Stimulated activated naive CD8-positive, alpha-beta T cell treated with anti-CD3 and anti-CD28 coated beads, Interleukin-15, amount 100 ng/mL, for 72 hours (primary cell): ENCODE measurements around the gene ARHGEF7.
"Not testable (repeated sequence)": the region's sequence is repeated elsewhere in the genome, so short reads cannot be mapped to it uniquely, and the experiment has no call there.

Experiments
- ATAC-seq: fragments of 150-1000 bp; cut with Tn5 transposase; 2 replicates; pipeline ENCODE4 v1.10.0; 2021; ENCODE audit warnings: mild to moderate bottlenecking, moderate library complexity
- DNase-seq, 2 donors: peaks; one replicate each; pipeline ENCODE4 v3.0.0; 2021 to 2022
- H3K27ac Mint-ChIP-seq, 2 donors: one replicate each; pipeline ENCODE4 v1.8.0; 2022; ENCODE audit warnings: mild to moderate bottlenecking in 2 of 2, mixed read lengths in 2 of 2, moderate library complexity in 2 of 2
- H3K27me3 Mint-ChIP-seq: one replicate; pipeline ENCODE4 v1.8.0; 2022; ENCODE audit warnings: mixed read lengths
- H3K4me1 Mint-ChIP-seq: one replicate; pipeline ENCODE4 v1.8.0; 2022; ENCODE audit warnings: mild to moderate bottlenecking, mixed read lengths
- H3K4me3 Mint-ChIP-seq, 2 donors: one replicate each; pipeline ENCODE4 v1.8.0; 2022; ENCODE audit warnings: mild to moderate bottlenecking in 2 of 2, mixed read lengths in 2 of 2, moderate library complexity in 1 of 2
- H3K9me3 Mint-ChIP-seq, 2 donors: one replicate each; pipeline ENCODE4 v1.8.0; 2022; ENCODE audit warnings: mixed read lengths in 2 of 2

ARHGEF7 gene

GRCh38 chr13:111184458-111185401, 69.6 kb downstream of the ARHGEF7 start:
- peaks cover 100% of the 10 kb centered on the region for H3K4me1 Mint-ChIP-seq
- H3K9me3 Mint-ChIP-seq: no peaks in the 10 kb centered on the region
- H3K27me3 Mint-ChIP-seq: no peaks in the 10 kb centered on the region
- H3K27ac Mint-ChIP-seq: peak overlapping the region; percentile 15 to 91
- ATAC-seq (peak; percentile 79), DNase-seq (peak in 1 of 2 donors; percentile 51)
- H3K4me3 Mint-ChIP-seq: peak overlapping the region; percentile 84 to 87

GRCh38 chr13:111186305-111186935, 71.3 kb downstream of the ARHGEF7 start:
- H3K4me1 Mint-ChIP-seq: peaks cover 100% of the 10 kb centered on the region
- no peaks in the 10 kb centered on the region for H3K27me3 Mint-ChIP-seq
- no peak overlapping the region for H3K27ac Mint-ChIP-seq
- ATAC-seq: no peak
- DNase-seq: no peak
- peak overlapping the region; percentile 4 to 84 for H3K4me3 Mint-ChIP-seq
- H3K9me3 Mint-ChIP-seq: peaks cover 0 to 10% of the 10 kb centered on the region in 2 donors

- no peak overlapping the region for H3K27ac Mint-ChIP-seq
- no peak for DNase-seq
- peaks cover 0 to 10% of the 10 kb centered on the region in 2 donors for H3K9me3 Mint-ChIP-seq
- ATAC-seq: no peak
- no peaks in the 10 kb centered on the region for H3K27me3 Mint-ChIP-seq
- peaks cover 88% of the 10 kb centered on the region for H3K4me1 Mint-ChIP-seq
- H3K4me3 Mint-ChIP-seq: peak overlapping the region; percentile 52 to 75
Measured at GRCh38 chr13:111187960-111188541, 72.9 kb downstream of the ARHGEF7 start.

GRCh38 chr13:111189064-111189505, 74.0 kb downstream of the ARHGEF7 start:
- Mint-ChIP-seq H3K9me3 (peaks cover 0 to 10% of the 10 kb centered on the region in 2 donors), H3K4me1 (peaks cover 88% of the 10 kb centered on the region), H3K4me3 (peak overlapping the region; percentile 52 to 75)
- ATAC-seq: peak; percentile 75
- H3K27me3 Mint-ChIP-seq, H3K27ac Mint-ChIP-seq: not testable (repeated sequence)
- DNase-seq: peak; percentile 62 to 81

GRCh38 chr13:111189516-111189915, 74.4 kb downstream of the ARHGEF7 start:
- peak; percentile 46 for ATAC-seq
- H3K9me3 Mint-ChIP-seq: peaks cover 0 to 10% of the 10 kb centered on the region in 2 donors
- not testable (repeated sequence) for H3K27me3 Mint-ChIP-seq, DNase-seq, H3K27ac Mint-ChIP-seq
- H3K4me3 Mint-ChIP-seq: peak overlapping the region; percentile 52 to 75
- H3K4me1 Mint-ChIP-seq: peaks cover 88% of the 10 kb centered on the region

- not testable (repeated sequence) for DNase-seq, H3K4me3 Mint-ChIP-seq, H3K27ac Mint-ChIP-seq
Measured at GRCh38 chr13:111193223-111193622, 78.1 kb downstream of the ARHGEF7 start.

GRCh38 chr13:111194651-111195050, 79.5 kb downstream of the ARHGEF7 start:
- not testable (repeated sequence) for H3K27ac Mint-ChIP-seq, ATAC-seq, DNase-seq, H3K4me3 Mint-ChIP-seq, H3K27me3 Mint-ChIP-seq
- Mint-ChIP-seq H3K4me1 (peaks cover 62% of the 10 kb centered on the region), H3K9me3 (peaks cover 0 to 17% of the 10 kb centered on the region in 2 donors)

More at GRCh38 chr13:111193223-111193622, 78.1 kb downstream of the ARHGEF7 start:
- not testable (repeated sequence) for ATAC-seq, H3K27me3 Mint-ChIP-seq
- peaks cover 0 to 17% of the 10 kb centered on the region in 2 donors for H3K9me3 Mint-ChIP-seq
- H3K4me1 Mint-ChIP-seq: peaks cover 62% of the 10 kb centered on the region

GRCh38 chr13:111198732-111199378, 83.7 kb downstream of the ARHGEF7 start:
- not testable (repeated sequence) for H3K27me3 Mint-ChIP-seq, H3K4me3 Mint-ChIP-seq, H3K27ac Mint-ChIP-seq, H3K9me3 Mint-ChIP-seq, ATAC-seq, DNase-seq
- H3K4me1 Mint-ChIP-seq: peaks cover 74% of the 10 kb centered on the region

- H3K4me1 Mint-ChIP-seq: peaks cover 88% of the 10 kb centered on the region
- peak in 1 of 2 donors; percentile 26 for DNase-seq
Measured at GRCh38 chr13:111201304-111201940, 86.3 kb downstream of the ARHGEF7 start.

GRCh38 chr13:111202156-111202621, 87.1 kb downstream of the ARHGEF7 start:
- Mint-ChIP-seq H3K27ac (peak overlapping the region in 1 of 2 donors; percentile 50), H3K4me3 (peak overlapping the region in 1 of 2 donors; percentile 50), H3K4me1 (peaks cover 88% of the 10 kb centered on the region), H3K9me3 (peaks cover 0 to 7% of the 10 kb centered on the region in 2 donors), H3K27me3 (no peaks in the 10 kb centered on the region)
- no peak for DNase-seq
- ATAC-seq: no peak

More at GRCh38 chr13:111201304-111201940, 86.3 kb downstream of the ARHGEF7 start:
- ATAC-seq: peak; percentile 72
- Mint-ChIP-seq H3K9me3 (peaks cover 0 to 7% of the 10 kb centered on the region in 2 donors), H3K4me3 (peak overlapping the region; percentile 17 to 63), H3K27me3 (no peaks in the 10 kb centered on the region), H3K27ac (peak overlapping the region in 1 of 2 donors; percentile 23)

- Mint-ChIP-seq H3K27me3 (no peaks in the 10 kb centered on the region), H3K9me3 (peaks cover 0 to 2% of the 10 kb centered on the region in 2 donors), H3K27ac (no peak overlapping the region), H3K4me3 (peak overlapping the region; percentile 15 to 50), H3K4me1 (peaks cover 83% of the 10 kb centered on the region)
- ATAC-seq (peak; percentile 87), DNase-seq (no peak)
Measured at GRCh38 chr13:111202745-111203144, 87.6 kb downstream of the ARHGEF7 start.

- H3K27ac Mint-ChIP-seq: peak overlapping the region; percentile 74 to 86
- ATAC-seq (no peak), DNase-seq (no peak)
- H3K4me1 Mint-ChIP-seq: peaks cover 86% of the 10 kb centered on the region
- H3K27me3 Mint-ChIP-seq: no peaks in the 10 kb centered on the region
- H3K9me3 Mint-ChIP-seq: no peaks in the 10 kb centered on the region
- no peak overlapping the region for H3K4me3 Mint-ChIP-seq
Measured at GRCh38 chr13:111203736-111204389, 88.8 kb downstream of the ARHGEF7 start.

GRCh38 chr13:111204438-111205177, 89.5 kb downstream of the ARHGEF7 start:
- no peaks in the 10 kb centered on the region for H3K9me3 Mint-ChIP-seq
- no peak overlapping the region for H3K4me3 Mint-ChIP-seq
- no peak overlapping the region for H3K27ac Mint-ChIP-seq
- no peak for DNase-seq
- no peaks in the 10 kb centered on the region for H3K27me3 Mint-ChIP-seq
- H3K4me1 Mint-ChIP-seq: peaks cover 81% of the 10 kb centered on the region
- ATAC-seq: no peak
